Prostate gland (tissue), 2 donors: ENCODE measurements around the gene TNNI2. TPM values are rescaled to one million over a fixed set of nuclear protein-coding genes. Genes with fewer than 3 reads are reported as not detected.

ENCODE experiments used
- DNase-seq: peaks from one replicate; pipeline ENCODE4 v3.0.0-alpha.2; 2019; ENCODE audit warnings: low spot score
- H3K27ac ChIP-seq, 2 donors: fragments of 200-600 bp; sonication (generic); 2 replicates each; pipeline ENCODE4 v1.5.1; 2017 to 2019
- H3K27me3 ChIP-seq: fragments of 200-600 bp; sonication (generic); replicated peaks from 2 replicates; pipeline ENCODE4 v1.5.1; 2019; ENCODE audit not compliant: insufficient read depth
- H3K36me3 ChIP-seq, 2 donors: fragments of 200-600 bp; sonication (generic); 1 replicate in 1 of 2; 2 replicates in 1 of 2; pipeline versions ENCODE4 v1.5.1 to v1.8.1; 2017 to 2019
- H3K4me1 ChIP-seq: fragments of 200-600 bp; sonication (generic); replicated peaks from 2 replicates; pipeline ENCODE4 v1.5.1; 2019
- H3K4me3 ChIP-seq, 2 donors: fragments of 200-600 bp; sonication (generic); 2 replicates each; pipeline ENCODE4 v1.5.1; 2017 to 2019
- H3K9me3 ChIP-seq: fragments of 200-600 bp; sonication (generic); 2 replicates; pipeline ENCODE4 v1.5.1; 2017
- CTCF ChIP-seq, 4 experiments: fragments of 200-600 bp in 2 of 4; fragments of 450-650 bp in 2 of 4; sonication (generic) in 2 of 4; IDR thresholded peaks; 1 replicate in 3 of 4; 2 replicates in 1 of 4; pipeline ENCODE4 v1.5.1; 2016 to 2019; ENCODE audit warnings: antibody characterized with exemption in 4 of 4, mild to moderate bottlenecking in 2 of 4, moderate library complexity in 2 of 4
- POLR2A ChIP-seq: fragments of 450-650 bp; IDR thresholded peaks from one replicate; pipeline ENCODE4 v1.6.1; 2016; ENCODE audit warnings: antibody characterized with exemption, mild to moderate bottlenecking
- POLR2AphosphoS5 ChIP-seq: sonication (generic); formaldehyde crosslinking; IDR thresholded peaks from one replicate; pipeline ENCODE4 v1.6.1; 2017; ENCODE audit warnings: antibody characterized with exemption
- WGBS: methylation state at CpG from one replicate; pipeline ENCODE4 v1.1.5; 2018; 5-methylcytosine and 5-hydroxymethylcytosine counted together
- intact Hi-C: fragments of 100-400 bp; cut with DNase I; formaldehyde crosslinking; loops from one replicate; pipeline ENCODE4 v1.14.2; 2022
- total RNA-seq, 2 donors: library from RNA; depleted of rRNA; stranded (reverse); fragments of >200 nt; gene quantifications; one replicate each; pipeline ENCODE4 v1.1.0, GENCODE V29; 2016

The TNNI2 gene
- total RNA-seq, 2 donors from 2014 or later, result 5.5 TPM; not detected in 1

- no peaks in the 10 kb centered on the region for H3K27me3 ChIP-seq
- TF ChIP-seq CTCF (IDR thresholded peaks at IDR 0.05) (no peak), POLR2A (no peak), POLR2AphosphoS5 (no peak)
- no peaks in the 10 kb centered on the region for H3K36me3 ChIP-seq
- intact Hi-C loops, result no loop called here
- H3K4me3 ChIP-seq, result no peak overlapping the region
- no peaks in the 10 kb centered on the region for H3K9me3 ChIP-seq
- 93% methylated on average over 5 of the region's 8 CpGs for WGBS
- H3K4me1 ChIP-seq, result no peaks in the 10 kb centered on the region
- DNase-seq, result no peak
- H3K27ac ChIP-seq, result no peak overlapping the region
Observed at GRCh38 chr11:1815311-1815710, 23.5 kb upstream of the TNNI2 start.

- Histone ChIP-seq H3K27me3 (no peaks in the 10 kb centered on the region), H3K36me3 (no peaks in the 10 kb centered on the region), H3K4me1 (no peaks in the 10 kb centered on the region), H3K4me3 (no peak overlapping the region), H3K27ac (no peak overlapping the region), H3K9me3 (no peaks in the 10 kb centered on the region)
- WGBS, result 92% methylated on average over 7 of the region's 7 CpGs
- DNase-seq, result no peak
- intact Hi-C loops, result no loop called here
- TF ChIP-seq POLR2A (no peak), CTCF (IDR thresholded peaks at IDR 0.05) (no peak), POLR2AphosphoS5 (no peak)
Observed at GRCh38 chr11:1815751-1816150, 23.0 kb upstream of the TNNI2 start.

DNA sequence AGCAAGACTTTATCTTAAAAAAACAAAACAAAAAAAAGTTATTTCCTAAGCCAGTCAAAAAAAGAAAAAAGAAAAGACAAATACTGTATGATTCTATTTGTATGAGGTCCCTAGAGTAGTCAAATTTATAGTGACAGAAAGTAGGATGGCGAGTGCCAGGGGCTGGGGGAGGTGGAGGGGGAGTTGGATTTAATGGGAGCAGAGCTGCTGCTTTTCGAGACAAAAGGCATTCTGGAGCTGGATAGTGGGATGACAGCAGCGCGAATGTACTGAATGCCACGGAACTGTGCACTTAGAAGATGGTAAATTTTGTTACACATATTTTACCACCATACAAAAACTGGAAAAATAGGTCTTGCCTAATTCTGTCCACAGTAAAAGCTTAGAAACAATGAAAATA, 21.8 kb upstream of the TNNI2 start:
- DNase-seq, result no peak
- intact Hi-C loops, result no loop called here
- TF ChIP-seq POLR2A (no peak), POLR2AphosphoS5 (no peak), CTCF (IDR thresholded peaks at IDR 0.05) (no peak)
- no peak overlapping the region for H3K4me3 ChIP-seq
- H3K9me3 ChIP-seq, result no peaks in the 10 kb centered on the region
- no peaks in the 10 kb centered on the region for H3K27me3 ChIP-seq
- no peak overlapping the region for H3K27ac ChIP-seq
- no peaks in the 10 kb centered on the region for H3K36me3 ChIP-seq
- no peaks in the 10 kb centered on the region for H3K4me1 ChIP-seq
- 57% methylated on average over 5 of the region's 5 CpGs for WGBS

DNA sequence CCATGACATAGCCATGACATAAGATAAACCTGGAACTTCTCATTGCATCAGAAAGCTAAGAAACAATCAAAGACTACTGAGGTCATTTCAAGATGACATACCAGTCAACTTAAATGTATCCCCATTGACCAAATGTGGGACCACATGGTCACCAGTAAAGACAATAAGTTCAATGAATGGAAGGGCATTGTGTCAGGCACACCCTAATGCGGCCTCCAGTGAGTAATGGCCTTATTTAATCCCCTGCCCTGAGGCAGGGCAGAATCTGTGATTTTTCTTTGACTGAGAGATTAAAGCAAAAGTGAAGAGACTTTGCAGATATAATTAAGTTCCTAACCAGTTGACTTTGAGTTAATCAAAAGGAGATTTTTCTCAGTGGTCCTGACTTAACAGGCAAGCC, 21.3 kb upstream of the TNNI2 start:
- Histone ChIP-seq H3K27me3 (no peaks in the 10 kb centered on the region), H3K4me3 (no peak overlapping the region), H3K9me3 (no peaks in the 10 kb centered on the region), H3K27ac (no peak overlapping the region), H3K4me1 (no peaks in the 10 kb centered on the region), H3K36me3 (no peaks in the 10 kb centered on the region)
- TF ChIP-seq CTCF (IDR thresholded peaks at IDR 0.05), result no peak
- TF ChIP-seq POLR2A, result no peak
- no peak for TF ChIP-seq POLR2AphosphoS5
- intact Hi-C loops, result no loop called here
- 87% methylated on average over 1 of the region's 1 CpG for WGBS
- DNase-seq, result no peak

DNA sequence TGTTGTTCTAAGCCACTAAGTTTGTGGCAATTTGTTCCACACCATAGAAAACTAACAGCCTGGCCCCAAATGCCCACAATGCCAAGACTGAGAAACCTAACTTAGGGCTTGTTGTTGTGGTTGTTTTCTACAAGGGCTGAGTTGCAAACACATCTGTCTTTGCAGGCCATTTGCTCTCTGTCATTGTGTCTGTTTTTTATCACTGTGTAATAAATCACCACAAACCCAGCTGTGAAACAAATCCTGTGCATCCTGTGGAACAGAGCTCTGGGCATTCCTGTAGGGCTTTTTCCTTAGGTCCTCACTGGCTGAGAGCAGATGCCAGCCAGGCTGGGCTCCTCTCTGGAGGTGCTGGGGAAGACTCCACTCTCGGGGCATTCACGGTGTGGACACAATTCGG, 19.7 kb upstream of the TNNI2 start:
- 87% methylated on average over 3 of the region's 3 CpGs for WGBS
- DNase-seq, result no peak
- Histone ChIP-seq H3K36me3 (no peaks in the 10 kb centered on the region), H3K27ac (no peak overlapping the region), H3K4me3 (no peak overlapping the region), H3K27me3 (no peaks in the 10 kb centered on the region), H3K9me3 (no peaks in the 10 kb centered on the region), H3K4me1 (no peaks in the 10 kb centered on the region)
- TF ChIP-seq CTCF (IDR thresholded peaks at IDR 0.05), result no peak
- TF ChIP-seq POLR2A, result no peak
- TF ChIP-seq POLR2AphosphoS5, result no peak
- intact Hi-C loops, result no loop called here
